ENCODE results near the gene PAIP1. TPM values are rescaled to one million over a fixed set of nuclear protein-coding genes. Genes with fewer than 3 reads are reported as not detected.

The PAIP1 gene
- polyA plus RNA-seq, 3 donors = 129 to 186 (median 149) TPM

- no peak for DNase-seq (ENCODE audit: extremely low read depth in 1 of 11, low read depth in 9 of 11, low spot score in 4 of 11)
Measured at GRCh38 chr5:43491326-43491725, 65.6 kb downstream of the PAIP1 start.

- DNase-seq (ENCODE audit: extremely low read depth in 1 of 11, low read depth in 9 of 11, low spot score in 4 of 11) = no peak
Measured at GRCh38 chr5:43486353-43486752, 70.5 kb downstream of the PAIP1 start.

- no peak for DNase-seq (ENCODE audit: extremely low read depth in 1 of 11, low read depth in 9 of 11, low spot score in 4 of 11)
Measured at GRCh38 chr5:43485406-43485805, 71.5 kb downstream of the PAIP1 start.

GRCh38 chr5:43484106-43484849 is 72.6 kb downstream of the PAIP1 start:
- DNase-seq (ENCODE audit: extremely low read depth in 1 of 11, low read depth in 9 of 11, low spot score in 4 of 11) = peak; percentile 72 to 87 (median 81)

GRCh38 chr5:43483298-43484105 is 73.4 kb downstream of the PAIP1 start, which contains the start of gene TMEM267:
Gene TMEM267 (minus strand): TSS chr5:43483865. CDS start chr5:43453969, 29,896 bp downstream.
- DNase-seq (ENCODE audit: extremely low read depth in 1 of 11, low read depth in 9 of 11, low spot score in 4 of 11) = peak; percentile 85 to 92 (median 91)

- DNase-seq (ENCODE audit: extremely low read depth in 1 of 11, low read depth in 9 of 11, low spot score in 4 of 11) = peak in 2 of 11 donors; percentile 2 to 3
Measured at GRCh38 chr5:43482490-43483297, 74.2 kb downstream of the PAIP1 start.

Other genes with a start within 250 kb of the PAIP1 start
- gene HMGCS1, start 243.7 kb downstream of the PAIP1 start, polyA plus RNA-seq (ENCODE audit: insufficient read length in 3 of 3) = 100 to 1,000 TPM; 114 to 157 (median 129) TPM
- gene CCL28, start 144.7 kb downstream of the PAIP1 start, polyA plus RNA-seq (ENCODE audit: insufficient read length in 3 of 3) = 1 to 10 TPM; 2.6 to 4.3 (median 2.8) TPM
- gene TMEM267, start 73.2 kb downstream of the PAIP1 start, polyA plus RNA-seq (ENCODE audit: insufficient read length in 3 of 3) = 10 to 100 TPM; 15.1 to 22.7 (median 19.1) TPM
- 1 to 10 TPM; 4.9 to 5.9 (median 5.4) TPM for gene C5orf34, start 41.9 kb downstream of the PAIP1 start, polyA plus RNA-seq (ENCODE audit: insufficient read length in 3 of 3)
- 100 to 1,000 TPM in 2 of 3 donors, 10 to 100 TPM in 1; 95.3 to 116 (median 107) TPM for gene NNT, start 46.1 kb upstream of the PAIP1 start, polyA plus RNA-seq (ENCODE audit: insufficient read length in 3 of 3)

Data from renal cortex interstitium (tissue), 11 donors.